SK-N-SH (cell line): ENCODE data around the gene WSCD1. TPM values are rescaled to one million over a fixed set of nuclear protein-coding genes. Genes with fewer than 3 reads are reported as not detected.

Experiments
- CTCF ChIA-PET: fragments of 300-600, 350-600 bp; formaldehyde crosslinking; extraction: SDS; loops from one replicate; lab custom pipeline; 2021; lab: Yijun Ruan, JAX
- POLR2A ChIA-PET: fragments of 350-600 bp; sonication (Branson Sonifier 250); formaldehyde crosslinking; extraction: SDS; loops from one replicate; lab custom pipeline; 2020; ENCODE audit warnings: antibody characterized with exemption, inconsistent platforms; lab: Yijun Ruan, JAX
- DNase-seq: peaks from one replicate; pipeline ENCODE4 v3.0.0; 2012
- H2AFZ ChIP-seq: fragments of 200-600 bp; sonication (generic); 2 replicates; pipeline ENCODE4 v1.8.1; 2016; ENCODE audit warnings: antibody characterized with exemption, mild to moderate bottlenecking, low read depth
- H3F3A ChIP-seq: fragments of 200-600 bp; sonication (generic); replicated peaks from 2 replicates; pipeline ENCODE3; 2016; ENCODE audit warnings: antibody characterized with exemption, mild to moderate bottlenecking; ENCODE audit not compliant: insufficient read depth
- H3K27ac ChIP-seq, 2 experiments: fragments of 200-500 bp in 1 of 2; fragments of 200-600 bp in 1 of 2; sonication (Bioruptor generic) in 1 of 2; sonication (generic), shearing (Covaris generic) in 1 of 2; 2 replicates each; pipeline versions ENCODE4 v1.5.1 to v1.6.1; 2014 to 2016; ENCODE audit warnings: low read depth in 2 of 2, inconsistent platforms in 1 of 2, low read length in 1 of 2, mild to moderate bottlenecking in 1 of 2, mixed read lengths in 1 of 2
- H3K27me3 ChIP-seq: fragments of 200-600 bp; sonication (generic), shearing (Covaris generic); 2 replicates; pipeline ENCODE4 v1.6.1; 2016; ENCODE audit warnings: mixed run types; ENCODE audit not compliant: insufficient read depth
- H3K36me3 ChIP-seq, 2 experiments: fragments of 200-500 bp in 1 of 2; fragments of 200-600 bp in 1 of 2; sonication (Bioruptor generic) in 1 of 2; sonication (generic) in 1 of 2; replicated peaks in 1 of 2; 2 replicates each; pipeline versions ENCODE3 to v1.5.1; 2014 to 2016; ENCODE audit warnings: low read length in 1 of 2, mild to moderate bottlenecking in 1 of 2; ENCODE audit not compliant: insufficient read depth in 2 of 2, control insufficient read depth in 1 of 2
- H3K4me1 ChIP-seq, 2 experiments: fragments of 200-500 bp in 1 of 2; fragments of 200-600 bp in 1 of 2; sonication (Bioruptor generic) in 1 of 2; sonication (generic), shearing (Covaris generic) in 1 of 2; 2 replicates each; pipeline versions ENCODE4 v1.5.1 to v1.6.1; 2014 to 2016; ENCODE audit warnings: low read depth in 1 of 2, low read length in 1 of 2, mixed run types in 1 of 2; ENCODE audit not compliant: insufficient read depth in 2 of 2, control insufficient read depth in 1 of 2
- H3K4me2 ChIP-seq: fragments of 200-600 bp; sonication (generic), shearing (Covaris generic); 2 replicates; pipeline ENCODE4 v1.6.1; 2017; ENCODE audit warnings: mixed run types
- H3K4me3 ChIP-seq, 2 experiments: fragments of 200-500 bp in 1 of 2; fragments of 200-600 bp in 1 of 2; sonication (Bioruptor generic) in 1 of 2; sonication (generic), shearing (Covaris generic) in 1 of 2; 2 replicates each; pipeline versions ENCODE4 v1.5.1 to v1.8.1; 2014 to 2016; ENCODE audit warnings: low read depth in 2 of 2, inconsistent platforms in 1 of 2, low read length in 1 of 2, mild to moderate bottlenecking in 1 of 2, mixed read lengths in 1 of 2, moderate library complexity in 1 of 2
- H3K79me2 ChIP-seq: fragments of 200-600 bp; sonication (generic); 2 replicates; pipeline ENCODE4 v1.8.1; 2017; ENCODE audit warnings: mild to moderate bottlenecking; ENCODE audit not compliant: insufficient read depth
- H3K9ac ChIP-seq: fragments of 200-600 bp; sonication (generic); 2 replicates; pipeline ENCODE4 v1.6.1; 2017; ENCODE audit warnings: mixed run types
- H3K9me2 ChIP-seq: fragments of 200-600 bp; sonication (generic); 2 replicates; pipeline ENCODE4 v1.6.1; 2017; ENCODE audit warnings: mixed run types
- H3K9me3 ChIP-seq: fragments of 200-600 bp; sonication (generic); 2 replicates; pipeline ENCODE4 v1.6.1; 2017; ENCODE audit warnings: mixed run types, mild to moderate bottlenecking, moderate library complexity
- H4K20me1 ChIP-seq: fragments of 200-600 bp; sonication (generic); 2 replicates; pipeline ENCODE4 v1.6.1; 2017; ENCODE audit warnings: mild to moderate bottlenecking, mixed run types; ENCODE audit not compliant: insufficient read depth
- ELF1 ChIP-seq: IDR thresholded peaks from 2 replicates; pipeline ENCODE4 v1.4.0; 2012
- EZH2phosphoT487 ChIP-seq: fragments of 200-600 bp; sonication (generic); IDR thresholded peaks from 2 replicates; pipeline ENCODE4 v1.6.1; 2017; ENCODE audit warnings: low read depth, mixed run types, mild to moderate bottlenecking, antibody characterized with exemption, moderate library complexity, borderline replicate concordance
- FOSL2 ChIP-seq: IDR thresholded peaks from 2 replicates; pipeline ENCODE4 v1.4.0; 2012; ENCODE audit warnings: low read depth, mild to moderate bottlenecking, moderate library complexity, borderline replicate concordance
- FOXJ3 ChIP-seq: sonication (generic); formaldehyde crosslinking; IDR thresholded peaks from 2 replicates; pipeline ENCODE4 v1.5.1; 2020; ENCODE audit warnings: mild to moderate bottlenecking, missing genetic modification reagents
- FOXM1 ChIP-seq: IDR thresholded peaks from 2 replicates; pipeline ENCODE4 v1.4.0; 2012; ENCODE audit warnings: low read depth, mild to moderate bottlenecking
- GABPA ChIP-seq: IDR thresholded peaks from 2 replicates; pipeline ENCODE4 v1.4.0; 2012; ENCODE audit warnings: low read depth, mild to moderate bottlenecking
- GATA2 ChIP-seq: sonication (generic); formaldehyde crosslinking; IDR thresholded peaks from 2 replicates; pipeline ENCODE4 v1.5.0; 2020; ENCODE audit warnings: mild to moderate bottlenecking, missing genetic modification reagents
- MAX ChIP-seq: IDR thresholded peaks from 2 replicates; pipeline ENCODE4 v1.4.0; 2012; ENCODE audit warnings: low read depth
- MEF2A ChIP-seq: IDR thresholded peaks from 2 replicates; pipeline ENCODE4 v1.4.0; 2012; ENCODE audit warnings: low read depth, borderline replicate concordance
- MXI1 ChIP-seq: IDR thresholded peaks from 2 replicates; pipeline ENCODE4 v1.6.1; 2012; ENCODE audit warnings: mild to moderate bottlenecking, low read depth, low read length, improper control_type of control experiment
- NRF1 ChIP-seq: IDR thresholded peaks from 2 replicates; pipeline ENCODE4 v1.6.1; 2012; ENCODE audit warnings: low read depth, mild to moderate bottlenecking, low read length
- POLR2AphosphoS5 ChIP-seq: IDR thresholded peaks from 2 replicates; pipeline ENCODE4 v1.6.1; 2012; ENCODE audit warnings: low read depth, low read length
- RAD21 ChIP-seq: IDR thresholded peaks from 2 replicates; pipeline ENCODE4 v1.6.1; 2012; ENCODE audit warnings: mild to moderate bottlenecking, low read length
- RCOR1 ChIP-seq: fragments of 150-350 bp; IDR thresholded peaks from 2 replicates; pipeline ENCODE4 v1.6.1; 2017; ENCODE audit warnings: antibody characterized with exemption, low read length
- RXRA ChIP-seq: IDR thresholded peaks from 2 replicates; pipeline ENCODE4 v1.4.0; 2012; ENCODE audit warnings: low read depth, mild to moderate bottlenecking, borderline replicate concordance
- SIN3A ChIP-seq: IDR thresholded peaks from 2 replicates; pipeline ENCODE4 v1.6.1; 2012; ENCODE audit warnings: low read depth, mild to moderate bottlenecking, low read length, moderate library complexity, borderline replicate concordance
- SMC3 ChIP-seq: IDR thresholded peaks from 2 replicates; pipeline ENCODE4 v1.6.1; 2012; ENCODE audit warnings: low read depth, low read length, improper control_type of control experiment
- TAF1 ChIP-seq: IDR thresholded peaks from 2 replicates; pipeline ENCODE4 v1.6.1; 2012; ENCODE audit warnings: low read depth, mild to moderate bottlenecking, low read length, moderate library complexity, borderline replicate concordance
- TCF12 ChIP-seq: IDR thresholded peaks from 2 replicates; pipeline ENCODE4 v1.4.0; 2012
- TEAD4 ChIP-seq: IDR thresholded peaks from 2 replicates; pipeline ENCODE4 v1.4.0; 2012; ENCODE audit warnings: mild to moderate bottlenecking, borderline replicate concordance; ENCODE audit not compliant: insufficient read depth
- YY1 ChIP-seq: IDR thresholded peaks from 2 replicates; pipeline ENCODE4 v1.4.0; 2012; ENCODE audit warnings: low read depth, mild to moderate bottlenecking
- WGBS: methylation state at CpG from one replicate; pipeline ENCODE4 v1.1.6; 2017; ENCODE audit warnings: low lambda C conversion rate; 5-methylcytosine and 5-hydroxymethylcytosine counted together
- polyA plus RNA-seq, 3 experiments: library from polyadenylated mRNA; depleted of rRNA; stranded (reverse); fragments of >200 nt; gene quantifications; 2 replicates each; pipeline ENCODE4 v1.2.3, GENCODE V29; 2012
- TF ChIP-seq, protein P1 (sequence below): IDR thresholded peaks from 2 replicates; pipeline ENCODE4 v1.4.0; 2012; ENCODE audit warnings: low read depth, borderline replicate concordance
- TF ChIP-seq, protein P2 (sequence below): IDR thresholded peaks from 2 replicates; pipeline ENCODE4; 2012
- TF ChIP-seq, protein P3 (sequence below): IDR thresholded peaks from 2 replicates; pipeline ENCODE4 v1.6.1; 2012; ENCODE audit warnings: mild to moderate bottlenecking, low read depth, low read length, moderate library complexity

Gene WSCD1
- polyA plus RNA-seq, 1 of the 3 experiments (the other 2 are of a cell fraction): 0.03 TPM

DNA sequence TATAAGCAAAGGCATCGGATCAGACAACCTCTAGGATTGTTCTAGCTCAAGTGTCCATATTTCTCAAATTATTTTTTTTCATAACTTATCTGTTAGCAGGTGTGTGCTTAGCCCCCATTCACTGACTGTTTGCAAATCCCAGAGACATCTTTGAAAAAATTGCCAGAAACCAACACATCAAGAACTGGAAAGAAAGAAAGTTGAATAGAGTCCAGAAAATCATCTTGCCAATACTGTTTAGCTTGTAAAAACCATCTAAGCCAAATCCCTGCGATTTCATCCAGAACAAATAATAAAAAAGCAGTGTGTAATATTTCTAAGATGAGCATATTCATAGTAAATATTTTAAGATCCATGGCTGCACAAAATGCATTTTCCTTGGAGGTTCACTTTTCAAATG is 64.5 kb downstream of the WSCD1 start:
- DNase-seq: no peak
- Histone ChIP-seq H3K4me2 (no peak overlapping the region), H2AFZ (no peak overlapping the region), H3K9me3 (no peaks in the 10 kb centered on the region), H3K4me1 (no peaks in the 10 kb centered on the region), H3K4me3 (no peak overlapping the region), H3K36me3 (no peaks in the 10 kb centered on the region), H3K9me2 (no peaks in the 10 kb centered on the region), H3K79me2 (no peaks in the 10 kb centered on the region), H3K27me3 (peaks cover 4% of the 10 kb centered on the region; the same call in 1 of the 2 replicates), H3K27ac (no peak overlapping the region), H4K20me1 (no peaks in the 10 kb centered on the region), H3F3A (no peaks in the 10 kb centered on the region), H3K9ac (no peak overlapping the region)
- POLR2A ChIA-PET: no interaction called here
- TF ChIP-seq RXRA (no peak), RAD21 (no peak), SIN3A (no peak), ELF1 (no peak), MAX (no peak), RCOR1 (no peak), GATA2 (no peak)
- TF ChIP-seq, protein P1, sequence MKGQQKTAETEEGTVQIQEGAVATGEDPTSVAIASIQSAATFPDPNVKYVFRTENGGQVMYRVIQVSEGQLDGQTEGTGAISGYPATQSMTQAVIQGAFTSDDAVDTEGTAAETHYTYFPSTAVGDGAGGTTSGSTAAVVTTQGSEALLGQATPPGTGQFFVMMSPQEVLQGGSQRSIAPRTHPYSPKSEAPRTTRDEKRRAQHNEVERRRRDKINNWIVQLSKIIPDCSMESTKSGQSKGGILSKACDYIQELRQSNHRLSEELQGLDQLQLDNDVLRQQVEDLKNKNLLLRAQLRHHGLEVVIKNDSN: no peak
- 29% methylated on average over 2 of the region's 2 CpGs for WGBS
- CTCF ChIA-PET: no interaction called here

DNA sequence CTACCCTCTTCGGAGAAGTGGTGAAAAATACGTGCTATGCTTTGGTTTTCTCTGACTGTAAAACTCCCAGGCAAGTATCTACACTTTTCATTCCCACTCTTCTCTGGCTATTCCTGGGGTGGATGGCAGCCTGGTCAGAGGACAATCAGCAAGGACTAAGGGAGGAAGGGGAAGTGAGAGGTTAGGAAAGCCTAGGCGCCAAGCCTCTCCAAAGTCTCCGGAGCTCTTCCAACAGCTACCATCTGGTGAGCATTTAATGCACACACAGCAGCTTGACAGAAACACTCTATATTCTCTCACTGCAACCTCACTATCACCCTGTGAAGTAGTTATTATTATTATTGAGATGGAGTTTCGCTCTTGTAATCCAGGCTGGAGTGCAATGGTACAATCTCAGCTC is 65.1 kb downstream of the WSCD1 start:
- Histone ChIP-seq H3K9me3 (no peaks in the 10 kb centered on the region), H3K36me3 (no peaks in the 10 kb centered on the region), H3K4me1 (no peaks in the 10 kb centered on the region), H3F3A (no peaks in the 10 kb centered on the region), H2AFZ (no peak overlapping the region), H3K4me2 (no peak overlapping the region), H3K4me3 (no peak overlapping the region), H4K20me1 (no peaks in the 10 kb centered on the region), H3K27me3 (peaks cover 4% of the 10 kb centered on the region; the same call in 1 of the 2 replicates), H3K9ac (no peak overlapping the region), H3K79me2 (no peaks in the 10 kb centered on the region), H3K27ac (no peak overlapping the region), H3K9me2 (no peaks in the 10 kb centered on the region)
- POLR2A ChIA-PET: no interaction called here
- no peak for TF ChIP-seq SMC3
- no peak for TF ChIP-seq MEF2A
- no peak for TF ChIP-seq NRF1
- no peak for TF ChIP-seq GABPA
- TF ChIP-seq, protein P2, sequence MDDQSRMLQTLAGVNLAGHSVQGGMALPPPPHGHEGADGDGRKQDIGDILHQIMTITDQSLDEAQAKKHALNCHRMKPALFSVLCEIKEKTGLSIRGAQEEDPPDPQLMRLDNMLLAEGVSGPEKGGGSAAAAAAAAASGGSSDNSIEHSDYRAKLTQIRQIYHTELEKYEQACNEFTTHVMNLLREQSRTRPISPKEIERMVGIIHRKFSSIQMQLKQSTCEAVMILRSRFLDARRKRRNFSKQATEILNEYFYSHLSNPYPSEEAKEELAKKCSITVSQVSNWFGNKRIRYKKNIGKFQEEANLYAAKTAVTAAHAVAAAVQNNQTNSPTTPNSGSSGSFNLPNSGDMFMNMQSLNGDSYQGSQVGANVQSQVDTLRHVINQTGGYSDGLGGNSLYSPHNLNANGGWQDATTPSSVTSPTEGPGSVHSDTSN: no peak
- TF ChIP-seq FOSL2: no peak
- no peak for TF ChIP-seq POLR2AphosphoS5
- TF ChIP-seq FOXM1: no peak
- TF ChIP-seq FOXJ3 (CRISPR knock-in tag): no peak
- TF ChIP-seq MAX: no peak
- TF ChIP-seq TAF1: no peak
- TF ChIP-seq TCF12: no peak
- no peak for TF ChIP-seq MXI1
- no peak for TF ChIP-seq GATA2
- TF ChIP-seq EZH2phosphoT487: no peak
- TF ChIP-seq, protein P3, sequence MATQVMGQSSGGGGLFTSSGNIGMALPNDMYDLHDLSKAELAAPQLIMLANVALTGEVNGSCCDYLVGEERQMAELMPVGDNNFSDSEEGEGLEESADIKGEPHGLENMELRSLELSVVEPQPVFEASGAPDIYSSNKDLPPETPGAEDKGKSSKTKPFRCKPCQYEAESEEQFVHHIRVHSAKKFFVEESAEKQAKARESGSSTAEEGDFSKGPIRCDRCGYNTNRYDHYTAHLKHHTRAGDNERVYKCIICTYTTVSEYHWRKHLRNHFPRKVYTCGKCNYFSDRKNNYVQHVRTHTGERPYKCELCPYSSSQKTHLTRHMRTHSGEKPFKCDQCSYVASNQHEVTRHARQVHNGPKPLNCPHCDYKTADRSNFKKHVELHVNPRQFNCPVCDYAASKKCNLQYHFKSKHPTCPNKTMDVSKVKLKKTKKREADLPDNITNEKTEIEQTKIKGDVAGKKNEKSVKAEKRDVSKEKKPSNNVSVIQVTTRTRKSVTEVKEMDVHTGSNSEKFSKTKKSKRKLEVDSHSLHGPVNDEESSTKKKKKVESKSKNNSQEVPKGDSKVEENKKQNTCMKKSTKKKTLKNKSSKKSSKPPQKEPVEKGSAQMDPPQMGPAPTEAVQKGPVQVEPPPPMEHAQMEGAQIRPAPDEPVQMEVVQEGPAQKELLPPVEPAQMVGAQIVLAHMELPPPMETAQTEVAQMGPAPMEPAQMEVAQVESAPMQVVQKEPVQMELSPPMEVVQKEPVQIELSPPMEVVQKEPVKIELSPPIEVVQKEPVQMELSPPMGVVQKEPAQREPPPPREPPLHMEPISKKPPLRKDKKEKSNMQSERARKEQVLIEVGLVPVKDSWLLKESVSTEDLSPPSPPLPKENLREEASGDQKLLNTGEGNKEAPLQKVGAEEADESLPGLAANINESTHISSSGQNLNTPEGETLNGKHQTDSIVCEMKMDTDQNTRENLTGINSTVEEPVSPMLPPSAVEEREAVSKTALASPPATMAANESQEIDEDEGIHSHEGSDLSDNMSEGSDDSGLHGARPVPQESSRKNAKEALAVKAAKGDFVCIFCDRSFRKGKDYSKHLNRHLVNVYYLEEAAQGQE: no peak
- TF ChIP-seq SIN3A: no peak
- TF ChIP-seq TEAD4: no peak
- no peak for TF ChIP-seq YY1
- CTCF ChIA-PET: no interaction called here
- DNase-seq: no peak
- WGBS: 16% methylated on average over 5 of the region's 5 CpGs
